SH-SY5Y (cell line): ENCODE data around the gene LHFPL3.

Experiments
- GATA2 ChIP-seq: IDR thresholded peaks from 2 replicates; pipeline ENCODE4 v1.6.1; 2011; ENCODE audit warnings: mild to moderate bottlenecking, low read depth, low read length
- GATA3 ChIP-seq: IDR thresholded peaks from 2 replicates; pipeline ENCODE4 v1.6.1; 2011; ENCODE audit warnings: low read depth, mild to moderate bottlenecking, low read length, moderate library complexity

DNA sequence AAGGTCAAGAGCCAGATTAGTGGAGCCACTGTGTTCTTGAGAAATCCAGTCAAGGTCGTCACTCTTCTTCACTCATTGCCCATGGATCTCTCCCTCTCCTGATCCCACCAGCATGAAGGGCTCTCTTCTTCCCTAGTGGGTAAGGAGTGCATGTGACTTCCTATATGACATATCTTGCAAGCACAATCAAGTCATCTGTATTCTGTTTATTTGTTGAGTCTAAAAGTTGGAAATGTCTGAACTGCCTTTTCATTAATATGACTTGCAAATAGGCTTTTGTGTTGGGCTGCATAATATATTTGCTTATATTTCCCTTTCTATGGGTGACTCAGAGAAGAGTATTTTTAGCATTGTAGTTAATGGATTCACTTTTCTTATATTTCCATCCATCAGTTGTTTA is 371.9 kb downstream of the LHFPL3 start:
- TF ChIP-seq GATA3 (no peak), GATA2 (no peak)
